DMS153 (cell line): ENCODE results near the gene RGPD8.

Experiments
- DNase-seq: peaks from one replicate; lab custom pipeline; 2025; lab: John Stamatoyannopoulos, UW

The RGPD8 gene

GRCh38 chr2:112335600-112335999 lies 97.8 kb downstream of the RGPD8 start:
- no peak for DNase-seq

DNA sequence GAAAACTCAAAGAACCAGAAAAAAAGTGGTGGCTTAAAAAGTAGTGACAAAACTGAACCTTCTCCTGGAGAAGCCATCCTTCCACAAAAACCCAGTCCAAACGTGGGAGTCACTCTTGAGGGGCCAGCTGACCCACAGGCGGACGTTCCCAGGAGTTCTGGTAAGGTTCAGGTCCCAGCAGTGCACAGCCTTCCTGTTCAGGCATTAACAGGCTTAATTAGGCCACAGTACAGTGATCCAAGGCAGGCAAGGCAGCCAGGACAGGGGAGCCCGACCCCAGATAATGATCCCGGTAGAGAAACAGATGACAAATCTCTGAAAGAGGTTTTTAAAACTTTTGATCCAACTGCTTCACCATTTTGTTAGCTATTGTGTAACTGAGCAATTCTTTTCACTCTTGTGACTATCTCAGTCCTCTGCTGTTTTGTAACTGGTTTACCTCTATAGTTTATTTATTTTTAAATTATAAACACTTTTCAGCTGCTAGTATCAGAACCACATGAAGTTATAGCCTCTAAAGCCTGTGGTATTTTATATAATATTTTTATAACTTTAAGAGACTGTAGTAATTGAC lies 101.2 kb downstream of the RGPD8 start:
- no peak for DNase-seq

- no peak for DNase-seq
These were observed 110.5 kb downstream of the RGPD8 start for GRCh38 chr2:112322919-112323318.

DNA sequence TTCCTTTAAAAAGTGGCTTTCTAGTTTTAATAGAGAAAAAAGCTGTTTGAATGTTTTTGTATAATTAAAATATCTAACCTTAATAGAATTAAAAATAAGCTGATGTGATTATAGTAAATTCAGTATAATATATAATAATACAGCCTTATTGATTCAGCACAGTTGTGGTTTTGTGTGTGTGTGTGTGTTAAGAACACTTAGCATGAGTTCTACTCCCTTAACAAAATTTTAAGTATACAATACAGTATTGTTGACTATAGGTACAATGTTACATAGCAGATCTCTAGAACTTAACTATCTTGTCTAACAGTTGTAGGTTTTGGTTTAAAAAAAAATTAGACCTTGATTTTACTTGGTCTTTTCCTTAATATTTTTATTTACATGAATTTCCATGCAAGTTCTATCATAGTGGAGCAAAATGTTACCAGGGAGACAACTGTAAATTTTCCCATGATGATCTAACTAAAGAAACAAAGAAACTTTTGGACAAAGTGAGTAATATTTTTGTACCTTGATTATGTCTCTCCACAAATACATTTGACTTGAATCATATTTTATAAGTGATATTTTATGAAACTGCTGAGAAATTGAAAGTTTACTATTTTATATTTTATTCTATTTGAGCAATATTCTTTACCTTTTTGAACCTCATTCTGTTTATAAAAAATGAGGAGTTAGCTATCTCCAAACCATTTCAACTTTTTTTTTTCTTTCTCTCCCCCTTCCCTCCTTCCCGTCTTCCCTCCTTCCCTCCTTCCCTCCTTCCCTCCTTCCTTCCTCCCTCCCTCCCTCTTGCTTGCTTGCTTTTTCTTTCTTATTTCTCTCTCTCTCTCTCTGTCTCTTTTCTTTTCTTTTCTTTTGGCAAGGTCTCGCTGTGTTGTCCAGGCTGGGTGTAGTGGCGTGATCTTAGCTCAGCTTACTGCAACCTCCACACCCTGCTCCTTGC lies 111.8 kb downstream of the RGPD8 start:
- no peak for DNase-seq
